Measurements from ENCODE around the gene PPP1R12B.
"Not testable (repeated sequence)": the region's sequence is repeated elsewhere in the genome, so short reads cannot be mapped to it uniquely, and the experiment has no call there.

The PPP1R12B gene

GRCh38 chr1:202438393-202439174, 90.1 kb downstream of the PPP1R12B start:
- no peak for DNase-seq (ENCODE audit: low read depth in 2 of 3, low spot score in 1 of 3)

GRCh38 chr1:202439308-202439707, 90.8 kb downstream of the PPP1R12B start:
- no peak for DNase-seq (ENCODE audit: low read depth in 2 of 3, low spot score in 1 of 3)

DNA sequence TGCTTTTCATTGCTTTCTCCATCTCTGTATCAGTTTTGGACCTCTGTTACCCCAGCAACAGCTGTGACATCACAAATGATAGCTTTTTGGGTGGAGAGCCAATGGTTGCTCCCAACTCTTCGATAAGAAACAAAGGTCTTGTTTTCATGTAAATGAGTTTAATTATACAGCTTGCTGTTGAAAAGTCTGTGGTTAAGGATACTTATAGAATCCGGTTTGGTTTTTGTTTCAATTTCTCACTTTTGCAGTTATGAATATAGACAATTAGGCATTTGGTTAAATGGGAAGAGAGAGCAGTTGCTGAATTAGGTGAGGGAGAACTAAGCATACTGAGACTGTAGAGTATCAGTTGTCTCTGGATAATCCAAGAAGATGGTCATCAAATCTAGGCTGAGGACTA, 99.6 kb downstream of the PPP1R12B start:
- not testable (repeated sequence) for DNase-seq (ENCODE audit: low read depth in 2 of 3, low spot score in 1 of 3)

GRCh38 chr1:202451641-202452040, 103.1 kb downstream of the PPP1R12B start:
- DNase-seq (ENCODE audit: low read depth in 2 of 3, low spot score in 1 of 3) = not testable (repeated sequence)

GRCh38 chr1:202452508-202452907, 104.0 kb downstream of the PPP1R12B start:
- no peak for DNase-seq (ENCODE audit: low read depth in 2 of 3, low spot score in 1 of 3)

GRCh38 chr1:202456372-202457169, 108.1 kb downstream of the PPP1R12B start:
- not testable (repeated sequence) for DNase-seq (ENCODE audit: low read depth in 2 of 3, low spot score in 1 of 3)

GRCh38 chr1:202458651-202459050, 110.2 kb downstream of the PPP1R12B start:
- not testable (repeated sequence) for DNase-seq (ENCODE audit: low read depth in 2 of 3, low spot score in 1 of 3)

GRCh38 chr1:202459470-202460142, 111.1 kb downstream of the PPP1R12B start:
- DNase-seq (ENCODE audit: low read depth in 2 of 3, low spot score in 1 of 3) = not testable (repeated sequence)

- DNase-seq (ENCODE audit: low read depth in 2 of 3, low spot score in 1 of 3) = not testable (repeated sequence)
These were observed 111.6 kb downstream of the PPP1R12B start for GRCh38 chr1:202460143-202460495.

DNA sequence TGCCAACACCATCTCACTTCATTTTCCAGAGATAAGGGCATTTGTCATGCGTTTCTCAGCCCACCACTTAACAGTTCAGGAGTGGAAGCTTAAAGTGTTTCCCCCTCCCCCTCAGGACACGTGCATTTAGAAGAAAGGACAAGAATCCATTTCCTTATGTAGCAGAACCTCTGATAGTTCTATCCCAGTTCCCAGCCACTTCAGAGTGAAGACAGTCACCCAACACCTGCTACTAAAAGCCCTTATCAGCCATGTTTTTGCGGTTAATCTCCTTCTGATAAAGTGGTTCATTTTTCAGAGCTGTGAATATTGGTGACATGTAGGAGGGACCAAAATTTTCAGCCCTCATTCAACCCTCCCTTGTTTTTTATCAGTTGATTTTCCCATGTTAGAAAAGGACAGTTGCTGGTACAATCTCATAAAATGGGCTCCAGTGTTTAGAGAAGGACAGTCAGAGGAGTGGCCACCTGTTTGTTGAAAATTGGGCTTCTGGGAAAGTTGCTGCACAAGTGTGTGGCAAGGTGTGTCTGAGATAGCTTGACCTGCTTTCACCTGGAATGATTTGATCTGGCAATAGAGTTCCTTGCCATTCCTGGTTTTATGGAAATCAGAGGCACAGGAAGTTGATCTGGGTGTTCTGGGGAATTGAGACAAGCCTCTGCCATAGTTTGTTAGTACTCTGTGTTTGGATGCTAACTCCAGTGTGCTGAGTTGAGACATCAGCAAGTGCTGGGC, 114.0 kb downstream of the PPP1R12B start:
- no peak for DNase-seq (ENCODE audit: low read depth in 2 of 3, low spot score in 1 of 3)

- DNase-seq (ENCODE audit: low read depth in 2 of 3, low spot score in 1 of 3) = peak in 1 of 3 donors; percentile 11
These were observed 115.7 kb downstream of the PPP1R12B start for GRCh38 chr1:202464153-202464742.

- not testable (repeated sequence) for DNase-seq (ENCODE audit: low read depth in 2 of 3, low spot score in 1 of 3)
These were observed 117.3 kb downstream of the PPP1R12B start for GRCh38 chr1:202465644-202466270.

- not testable (repeated sequence) for DNase-seq (ENCODE audit: low read depth in 2 of 3, low spot score in 1 of 3)
These were observed 117.8 kb downstream of the PPP1R12B start for GRCh38 chr1:202466339-202466738.

GRCh38 chr1:202467381-202467780, 118.9 kb downstream of the PPP1R12B start:
- DNase-seq (ENCODE audit: low read depth in 2 of 3, low spot score in 1 of 3) = not testable (repeated sequence)

DNA sequence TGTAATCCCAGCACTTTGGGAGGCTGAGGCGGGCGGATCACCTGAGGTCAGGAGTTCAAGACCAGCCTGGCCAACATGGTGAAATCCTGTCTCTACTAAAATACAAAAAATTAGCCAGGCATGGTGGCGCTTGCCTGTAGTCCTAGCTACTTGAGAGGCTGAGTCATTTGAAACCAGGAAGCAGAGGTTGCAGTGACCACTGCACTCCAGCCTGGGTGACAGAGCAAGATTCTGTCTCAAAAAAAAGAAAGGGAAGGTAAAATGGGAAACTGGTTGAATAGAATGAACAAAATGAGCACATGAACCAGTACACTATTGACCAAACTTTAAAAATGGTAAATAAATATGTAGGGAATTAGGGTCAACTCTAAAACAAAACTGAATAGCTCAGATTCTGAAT, 120.2 kb downstream of the PPP1R12B start:
- DNase-seq (ENCODE audit: low read depth in 2 of 3, low spot score in 1 of 3) = not testable (repeated sequence)

DNA sequence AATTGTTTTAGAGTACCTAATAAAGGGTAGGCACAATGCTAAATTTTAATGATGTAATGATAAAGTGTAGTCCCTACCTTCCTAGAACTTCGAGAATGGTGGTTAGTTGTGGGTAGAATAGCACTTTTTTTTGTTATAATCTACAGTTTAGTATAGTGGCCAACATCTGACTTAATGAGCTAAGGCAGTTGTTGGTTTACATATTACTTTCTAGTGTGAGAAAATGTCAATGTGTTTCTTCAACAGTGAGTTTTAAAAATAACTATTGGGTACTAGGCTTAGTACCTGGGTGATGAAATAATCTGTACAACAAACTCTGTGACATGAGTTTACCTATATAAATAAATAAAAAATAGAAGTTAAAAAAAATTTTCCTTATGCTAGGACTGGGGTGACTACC, 120.6 kb downstream of the PPP1R12B start:
- DNase-seq (ENCODE audit: low read depth in 2 of 3, low spot score in 1 of 3) = not testable (repeated sequence)

DNA sequence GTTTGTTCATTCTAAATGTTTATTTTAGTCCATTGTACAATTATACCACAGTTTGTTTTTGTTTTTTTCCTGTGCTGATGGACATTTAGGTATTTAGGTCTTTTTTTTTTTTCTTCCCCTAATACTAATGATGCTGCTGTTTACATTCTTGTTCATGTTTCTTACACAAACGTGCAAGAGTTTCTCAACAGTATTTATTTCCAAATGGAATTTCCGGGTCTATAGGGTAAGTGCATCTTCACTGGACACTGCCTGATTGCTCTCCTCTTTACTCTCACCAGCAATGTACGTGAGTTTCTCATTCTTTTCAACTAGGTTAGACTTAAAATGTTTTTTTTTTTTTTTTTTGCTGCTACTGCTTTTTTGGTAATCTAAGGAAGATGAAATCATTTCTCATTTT, 122.7 kb downstream of the PPP1R12B start:
- no peak for DNase-seq (ENCODE audit: low read depth in 2 of 3, low spot score in 1 of 3)

DNA sequence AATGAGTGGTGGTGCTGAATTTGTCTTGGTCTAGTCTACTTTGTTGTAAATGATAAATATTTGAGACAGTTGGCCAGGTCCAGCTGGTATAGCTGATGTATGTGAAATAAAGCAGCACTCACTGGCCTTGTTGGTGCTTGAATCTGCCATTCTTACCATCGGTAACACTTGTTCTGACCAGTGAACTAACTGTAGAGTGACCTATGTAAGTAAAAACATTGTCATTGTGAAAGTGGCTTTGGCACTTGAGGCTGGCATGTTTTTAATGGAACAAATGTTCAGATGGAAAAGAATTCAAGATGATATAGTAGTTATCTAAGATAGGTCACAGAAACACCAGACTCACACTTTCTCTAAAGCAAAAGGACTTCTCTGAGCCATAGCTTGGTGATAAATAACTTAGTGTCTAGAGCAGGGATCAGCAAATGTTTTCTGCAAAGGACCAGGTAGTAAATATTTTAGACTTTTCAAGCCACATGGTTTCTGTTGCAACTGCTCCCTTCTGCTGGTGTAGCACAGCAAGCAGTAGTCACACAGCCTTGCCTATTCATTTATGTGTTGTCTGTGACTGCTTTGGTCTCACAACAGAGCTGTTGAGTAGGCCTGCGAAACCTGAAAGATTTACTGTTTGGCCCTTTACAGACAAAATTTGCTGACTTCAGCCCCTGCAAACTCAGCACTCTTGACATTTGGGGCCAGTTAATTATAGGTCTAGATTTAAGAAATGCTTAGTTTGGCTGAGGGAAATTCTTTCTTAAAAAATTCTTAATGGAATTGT, 124.0 kb downstream of the PPP1R12B start:
- not testable (repeated sequence) for DNase-seq (ENCODE audit: low read depth in 2 of 3, low spot score in 1 of 3)

Measured in stimulated activated CD4-positive, alpha-beta T cell treated with anti-CD3 and anti-CD28 coated beads, Interleukin-12 subunit alpha, Interleukin-12 subunit beta, amount 100 ng/mL, for 48 hours (primary cell).